Gastrocnemius medialis (tissue), 4 donors: ENCODE data around the gene VSIR.

Experiments used
- CTCF ChIP-seq, 5 experiments: fragments of 450-650 bp in 3 of 5; fragments of 200-600 bp in 2 of 5; sonication (generic) in 2 of 5; IDR thresholded peaks in 4 of 5; conservative IDR thresholded peaks in 1 of 5; 1 replicate in 4 of 5; 2 replicates in 1 of 5; pipeline ENCODE4 v1.5.1; 2016 to 2019; ENCODE audit warnings: antibody characterized with exemption in 5 of 5, mild to moderate bottlenecking in 3 of 5, moderate library complexity in 3 of 5
- POLR2A ChIP-seq, 2 donors: fragments of 450-650 bp; IDR thresholded peaks; one replicate each; pipeline ENCODE4 v1.6.1; 2017; ENCODE audit warnings: antibody characterized with exemption in 2 of 2, mild to moderate bottlenecking in 2 of 2, moderate library complexity in 2 of 2

- TF ChIP-seq CTCF (IDR thresholded peaks at IDR 0.05 in 4 of 5, conservative IDR thresholded peaks at IDR 0.05 in 1 of 5) (no peak), POLR2A (IDR thresholded peaks at IDR 0.05) (no peak)
These were observed 59.3 kb downstream of the VSIR start for GRCh38 chr10:71714031-71714410.
